Activated CD8-positive, alpha-beta memory T cell treated with anti-CD3 and anti-CD28 coated beads, Interleukin-2, amount 50 U/mL, for 4 hours (primary cell): ENCODE data around the gene WDFY4.

ENCODE experiments used
- DNase-seq: peaks from one replicate; pipeline ENCODE4 v3.0.0-alpha.2; 2020

WDFY4 gene

DNA sequence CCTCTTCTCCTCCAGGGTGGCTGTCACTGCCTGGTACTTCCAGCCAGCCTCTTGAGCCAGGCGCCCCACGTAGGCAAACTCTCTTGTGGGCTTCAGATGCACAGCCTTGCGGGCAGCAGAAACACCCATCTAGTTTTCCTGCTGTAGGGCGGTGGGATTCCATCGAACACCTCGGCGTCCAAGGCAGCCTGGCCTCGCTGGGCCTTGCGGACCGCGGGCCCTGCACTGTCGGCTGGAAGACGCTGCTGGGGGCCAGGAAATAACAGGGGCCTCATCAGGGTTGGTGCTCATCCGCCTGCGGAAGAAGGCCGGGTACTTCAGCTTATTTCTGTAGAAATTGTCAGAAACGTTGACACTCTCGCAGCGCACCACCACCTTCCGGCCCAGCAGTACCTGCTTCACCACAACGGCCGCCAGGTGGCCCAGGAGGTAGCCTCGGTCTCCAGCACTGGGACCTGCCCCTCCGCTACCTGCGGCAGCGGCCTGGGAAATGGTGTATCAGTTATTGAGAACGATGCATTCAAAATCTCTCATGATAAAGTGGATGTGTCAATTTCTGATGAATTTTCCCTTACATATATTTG, 61.1 kb downstream of the WDFY4 start:
- DNase-seq: no peak

GRCh38 chr10:48748573-48748972, 63.9 kb downstream of the WDFY4 start:
- no peak for DNase-seq

DNA sequence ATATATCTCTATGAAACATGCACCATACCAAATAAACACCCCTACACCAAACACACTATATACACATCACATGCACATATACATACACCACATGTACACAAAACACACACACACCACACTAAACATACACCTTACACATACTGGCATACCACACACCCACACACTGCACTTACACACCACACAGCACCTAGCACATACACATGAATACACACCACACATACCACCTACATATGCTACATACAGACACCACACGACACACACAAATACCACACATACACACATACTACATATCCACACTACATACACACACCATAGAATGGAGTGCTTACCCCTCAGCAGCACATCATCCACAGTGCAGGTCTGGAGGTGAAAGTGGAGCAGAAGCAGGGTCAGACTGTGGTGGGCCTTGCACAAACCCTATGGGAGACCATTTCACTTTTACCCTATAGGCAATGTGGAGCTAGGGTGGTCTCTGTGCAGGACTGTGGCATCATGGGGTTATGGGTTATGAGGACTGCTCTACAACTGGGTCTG, 64.6 kb downstream of the WDFY4 start:
- no peak for DNase-seq

- DNase-seq: no peak
These were observed 65.3 kb downstream of the WDFY4 start for GRCh38 chr10:48750019-48750418.

- no peak for DNase-seq
These were observed 66.3 kb downstream of the WDFY4 start for GRCh38 chr10:48750991-48751390.

- no peak for DNase-seq
These were observed 67.1 kb downstream of the WDFY4 start for GRCh38 chr10:48751730-48752129.

DNA sequence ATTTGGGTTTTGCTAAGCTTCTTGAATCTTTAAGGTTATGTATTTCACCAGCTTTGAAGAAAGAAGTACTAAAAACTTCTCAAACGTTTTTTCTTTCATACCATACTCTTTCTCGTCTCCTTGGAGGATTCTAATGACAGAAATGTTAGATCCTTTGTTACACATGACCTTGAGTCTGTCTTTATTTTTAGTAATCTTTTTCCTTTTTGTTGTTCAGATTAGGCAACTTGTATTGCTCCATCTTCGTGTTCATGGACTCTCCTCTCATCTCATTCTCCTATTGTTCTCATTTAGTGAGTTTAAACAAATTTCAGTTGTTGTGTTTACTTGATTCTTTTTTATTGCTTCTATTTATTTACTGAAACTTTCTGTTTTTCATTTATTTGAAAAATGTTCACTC, 73.7 kb downstream of the WDFY4 start:
- no peak for DNase-seq

DNA sequence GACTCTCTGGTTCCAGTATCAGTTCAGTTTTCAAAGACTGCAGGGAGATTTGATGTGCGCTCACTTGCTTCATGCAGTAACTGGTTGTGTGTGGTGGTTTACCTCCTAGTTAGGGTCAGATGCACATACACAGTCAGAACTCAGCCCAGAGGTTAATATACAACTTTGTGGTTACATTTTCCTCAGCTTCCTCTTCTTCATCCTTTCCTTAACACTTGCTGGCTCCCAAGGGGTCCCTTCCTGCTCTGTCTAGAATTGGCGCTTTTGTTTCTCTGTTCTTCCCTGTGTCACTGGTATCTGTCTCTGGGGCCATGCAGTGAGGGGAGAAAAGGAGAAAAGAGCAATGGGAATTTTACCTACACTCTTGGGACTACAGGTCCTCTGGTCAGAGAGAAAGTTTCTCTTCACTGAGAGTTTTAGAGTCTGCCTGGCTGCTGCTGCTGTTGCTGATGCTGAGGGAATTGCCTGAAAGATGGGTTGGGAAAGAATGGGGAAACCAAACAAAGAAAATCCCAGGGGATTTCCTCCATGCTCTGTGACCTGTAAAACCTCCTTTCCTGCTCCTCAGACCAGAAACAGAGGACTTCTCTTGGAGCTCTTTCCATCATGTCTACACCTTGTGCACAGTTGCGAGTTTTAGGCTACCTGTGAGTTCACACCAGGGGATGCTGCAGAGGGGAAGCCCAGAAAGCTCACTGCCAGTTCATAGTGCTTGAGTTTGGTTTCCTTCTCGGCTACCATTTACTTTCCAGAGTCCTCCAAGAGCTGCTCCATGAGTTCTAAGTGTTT, 74.6 kb downstream of the WDFY4 start:
- DNase-seq: no peak

DNA sequence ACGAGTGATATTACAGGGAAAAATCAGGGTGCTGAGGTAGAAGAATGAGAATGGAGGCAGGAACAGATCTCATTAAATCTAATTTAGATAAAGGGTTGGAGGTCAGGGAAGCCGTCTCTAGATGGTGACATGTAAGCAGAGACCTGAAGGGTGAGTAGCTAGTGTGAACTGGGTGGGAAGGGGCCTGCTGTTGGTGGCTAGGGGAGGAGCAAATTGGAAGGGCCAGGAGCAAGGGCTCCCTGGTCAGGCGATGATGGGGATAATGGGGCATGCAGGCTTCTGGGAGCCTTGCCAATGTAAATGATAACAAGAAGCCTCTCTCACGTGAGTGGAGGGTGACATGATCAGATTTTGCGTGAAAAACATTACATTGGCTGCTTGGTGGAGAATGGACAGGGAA, 76.3 kb downstream of the WDFY4 start:
- DNase-seq: no peak

DNA sequence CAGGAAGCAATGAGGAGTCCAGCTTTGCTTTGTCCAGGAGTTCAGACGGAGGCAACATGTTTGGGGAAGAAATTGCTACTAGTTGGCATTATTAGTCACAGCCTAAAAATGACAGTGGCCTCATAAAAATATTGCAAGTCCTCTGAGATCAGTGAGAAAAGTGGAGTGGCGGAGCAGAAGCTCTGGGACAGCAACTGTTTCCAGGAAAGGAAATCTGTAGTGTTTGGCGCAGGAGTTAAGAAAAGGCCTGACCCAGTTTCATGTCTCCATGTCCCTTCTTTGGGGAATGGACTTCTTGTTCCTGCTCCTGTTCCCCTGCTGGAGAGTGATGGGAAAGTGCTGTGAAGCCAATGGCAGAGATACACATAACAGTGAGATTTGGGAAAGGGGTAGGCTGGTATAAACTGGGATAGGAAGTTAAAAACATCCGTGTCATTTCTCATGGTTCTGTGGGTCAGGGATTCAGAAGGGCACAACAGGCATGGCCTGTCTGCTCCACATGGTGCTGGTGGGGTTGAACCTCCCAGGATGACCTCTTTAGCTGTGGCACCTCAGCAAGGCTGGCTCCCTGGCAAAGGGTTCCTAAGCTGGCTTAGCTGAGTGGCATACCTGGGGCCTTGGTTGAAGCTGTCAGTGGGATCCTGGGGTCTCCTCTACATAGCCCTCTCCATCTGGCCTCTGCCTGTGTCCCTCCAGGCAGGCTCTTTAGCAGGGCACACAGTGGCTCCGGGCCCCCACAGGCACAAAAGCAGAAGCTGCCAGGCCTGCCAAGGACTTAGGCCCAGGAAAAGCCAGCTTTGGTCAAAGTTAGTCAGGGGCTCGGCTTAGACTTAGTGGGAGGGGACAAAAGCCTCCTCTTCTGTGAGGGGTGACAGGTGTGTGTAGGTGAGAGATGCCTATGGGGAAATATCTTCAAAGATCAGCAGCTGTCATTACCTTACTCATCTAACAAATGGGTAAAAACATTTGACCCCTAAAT, 77.7 kb downstream of the WDFY4 start:
- DNase-seq: no peak

GRCh38 chr10:48763403-48763965, 78.8 kb downstream of the WDFY4 start:
- DNase-seq: no peak

DNA sequence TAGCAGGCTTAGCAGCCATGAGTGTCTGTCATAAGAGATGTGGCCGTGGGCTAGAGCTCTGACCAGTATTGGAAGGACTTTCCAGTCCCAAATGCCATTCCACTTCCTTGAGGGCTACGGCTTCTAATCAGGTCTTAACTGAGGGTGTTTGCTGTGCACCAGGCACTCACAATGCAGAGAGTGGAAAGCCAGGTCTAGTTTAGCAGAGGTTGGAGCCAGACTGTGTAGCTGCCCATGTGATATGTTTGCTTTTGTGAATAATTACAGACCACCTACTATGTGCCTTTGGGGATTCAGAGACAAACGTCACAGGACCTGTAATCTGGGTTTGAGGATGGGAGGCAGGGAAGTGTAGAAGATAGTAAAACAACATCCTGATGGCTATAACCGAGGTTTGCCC, 79.8 kb downstream of the WDFY4 start:
- no peak for DNase-seq

DNA sequence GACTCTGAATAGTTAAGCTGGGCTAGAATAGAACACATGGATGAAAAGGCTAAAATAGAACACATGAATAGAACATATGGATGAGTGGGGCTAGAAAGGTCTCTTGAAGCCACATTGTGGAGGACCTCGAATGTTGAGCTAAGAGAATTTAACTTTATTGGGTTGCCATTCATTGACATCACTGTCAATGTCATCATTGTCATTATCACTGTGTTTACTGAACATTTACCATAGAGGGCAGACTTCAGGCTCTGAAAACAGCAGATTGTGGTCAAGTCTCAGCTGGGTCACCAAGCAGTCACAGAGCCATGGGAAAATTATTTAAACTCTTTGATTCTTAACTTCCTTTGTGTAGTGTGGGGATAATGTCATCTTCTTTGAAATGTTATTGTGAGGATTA, 80.4 kb downstream of the WDFY4 start:
- no peak for DNase-seq

DNA sequence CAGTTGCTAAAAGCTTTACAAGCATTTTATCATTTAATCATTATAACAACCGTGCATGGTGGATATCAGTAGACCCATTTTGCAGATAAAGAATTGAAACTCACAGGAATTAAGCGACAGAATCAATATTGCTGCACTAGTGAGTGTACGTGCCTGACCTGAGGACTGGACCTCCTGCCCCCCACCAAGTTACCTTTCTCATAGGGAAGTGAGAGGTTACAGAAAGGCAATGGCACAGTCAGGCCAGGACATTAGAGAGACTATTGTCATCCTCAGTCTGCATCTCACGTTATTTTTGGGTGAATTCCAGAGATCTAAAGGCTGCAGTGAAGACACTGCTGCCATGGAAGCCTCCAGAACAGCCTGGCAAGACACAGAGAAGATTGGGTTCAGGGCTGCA, 80.9 kb downstream of the WDFY4 start:
- no peak for DNase-seq

- no peak for DNase-seq
These were observed 82.9 kb downstream of the WDFY4 start for GRCh38 chr10:48767373-48768143.

DNA sequence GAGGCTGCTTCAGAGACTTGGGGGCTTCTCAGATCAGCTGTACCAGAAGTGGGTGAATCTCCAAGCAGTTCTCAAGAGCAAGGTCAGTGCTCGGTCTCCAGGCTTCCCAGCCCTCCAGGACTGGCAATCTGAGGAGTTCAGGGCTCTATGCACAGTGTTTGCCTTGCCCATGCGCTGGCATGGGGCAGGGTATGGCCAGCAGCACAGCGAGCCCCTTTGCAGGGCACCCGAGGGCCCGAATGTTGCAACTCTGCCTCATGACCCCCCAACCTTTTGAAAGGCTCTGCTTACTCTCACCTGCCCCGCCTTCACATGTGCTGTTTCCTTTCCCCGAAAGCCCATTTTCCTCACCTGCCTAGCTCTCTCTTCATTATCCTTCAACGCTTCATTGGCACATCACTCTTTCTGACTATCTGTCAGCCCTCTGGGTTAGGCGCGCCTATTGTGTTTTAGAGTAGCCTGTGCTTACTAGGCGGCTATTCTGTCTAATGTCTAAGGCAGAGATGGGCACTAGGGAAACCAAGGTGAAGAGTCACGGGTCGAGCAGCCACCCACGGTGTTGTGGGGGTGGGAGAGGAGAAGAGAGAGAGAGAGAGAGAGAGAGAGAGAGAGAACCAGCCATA, 83.6 kb downstream of the WDFY4 start:
- no peak for DNase-seq

DNA sequence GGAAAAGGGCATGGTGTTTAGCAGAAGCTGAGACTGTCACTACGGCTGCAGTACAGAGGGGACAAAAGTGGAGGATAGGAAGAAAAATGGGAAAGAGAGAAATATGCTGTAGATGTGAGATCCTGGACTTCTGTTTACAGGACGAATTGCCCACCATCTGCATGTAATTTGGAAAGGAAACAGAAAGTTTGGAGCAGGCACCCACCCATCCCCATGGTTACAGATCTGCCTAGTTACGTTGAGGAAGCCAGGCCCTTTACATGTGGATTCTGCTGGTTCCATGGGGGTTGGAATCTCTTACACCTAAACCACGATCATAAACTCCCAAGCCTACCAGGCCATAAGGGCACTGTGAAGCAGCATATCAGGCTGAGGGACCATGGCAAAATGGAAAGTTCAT, 84.3 kb downstream of the WDFY4 start:
- DNase-seq: no peak

GRCh38 chr10:48769706-48770435, 85.2 kb downstream of the WDFY4 start:
- DNase-seq: no peak

GRCh38 chr10:48770561-48771089, 86.0 kb downstream of the WDFY4 start:
- no peak for DNase-seq

- DNase-seq: no peak
These were observed 86.6 kb downstream of the WDFY4 start for GRCh38 chr10:48771234-48771633.

DNA sequence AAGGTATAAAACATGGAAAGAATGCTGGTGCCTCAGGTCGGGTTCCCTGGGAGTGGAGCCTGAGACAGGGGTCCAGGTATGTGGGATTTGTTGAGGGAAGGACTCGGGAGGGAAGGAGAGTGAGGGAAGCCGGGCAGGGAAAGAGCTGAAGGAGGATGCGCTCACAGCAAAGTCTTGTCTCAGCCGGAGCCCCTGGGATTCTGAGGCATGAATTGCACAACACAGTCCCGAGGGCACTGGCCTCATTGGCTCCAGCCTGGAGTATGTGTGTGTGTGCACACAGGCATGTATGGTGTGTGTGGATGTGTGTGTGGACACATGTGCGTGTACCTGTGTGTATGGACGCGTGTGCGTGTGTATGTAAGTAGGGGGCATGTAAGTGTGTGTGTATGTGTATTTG, 87.4 kb downstream of the WDFY4 start:
- no peak for DNase-seq
